LNCaP clone FGC (cell line): ENCODE measurements around the gene CRTC3.
A peak's percentile ranks its signal among the peaks of the same experiment; 100 is the strongest.

Experiments
- DNase-seq: peaks from one replicate; pipeline ENCODE4 v3.0.0-alpha.2; 2011; ENCODE audit warnings: low read depth
- H3K4me3 ChIP-seq: 2 replicates; pipeline ENCODE4 v1.5.1; 2011; ENCODE audit warnings: mild to moderate bottlenecking, low read depth, low read length, control low read depth
- CTCF ChIP-seq: IDR thresholded peaks from 2 replicates; pipeline ENCODE4 v1.5.1; 2012; ENCODE audit warnings: mild to moderate bottlenecking; ENCODE audit not compliant: control insufficient read depth, insufficient read depth; ENCODE audit errors: extremely low read depth

Gene CRTC3

DNA sequence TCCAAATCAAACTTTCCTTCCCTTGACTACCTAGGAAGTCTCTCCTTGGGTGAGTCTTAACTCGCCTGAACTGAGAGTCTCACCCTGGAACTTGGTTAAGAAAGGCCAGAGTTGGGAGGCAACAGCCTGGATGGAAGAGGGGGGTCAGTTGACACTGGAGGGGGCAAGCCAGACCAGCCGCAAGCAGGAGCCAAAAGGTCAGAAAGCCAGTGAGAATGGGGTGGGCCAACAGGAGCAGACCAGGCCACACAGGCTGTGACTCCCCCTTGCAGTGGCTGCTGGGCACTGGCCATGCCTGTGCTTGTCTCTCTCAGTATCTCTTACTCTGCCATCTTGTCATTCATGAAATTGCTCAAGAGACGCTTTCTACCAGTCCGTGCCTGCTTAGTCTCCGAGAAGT, 32.9 kb downstream of the CRTC3 start:
- H3K4me3 ChIP-seq, result no peak overlapping the region
- no peak for DNase-seq
- no peak for TF ChIP-seq CTCF

DNA sequence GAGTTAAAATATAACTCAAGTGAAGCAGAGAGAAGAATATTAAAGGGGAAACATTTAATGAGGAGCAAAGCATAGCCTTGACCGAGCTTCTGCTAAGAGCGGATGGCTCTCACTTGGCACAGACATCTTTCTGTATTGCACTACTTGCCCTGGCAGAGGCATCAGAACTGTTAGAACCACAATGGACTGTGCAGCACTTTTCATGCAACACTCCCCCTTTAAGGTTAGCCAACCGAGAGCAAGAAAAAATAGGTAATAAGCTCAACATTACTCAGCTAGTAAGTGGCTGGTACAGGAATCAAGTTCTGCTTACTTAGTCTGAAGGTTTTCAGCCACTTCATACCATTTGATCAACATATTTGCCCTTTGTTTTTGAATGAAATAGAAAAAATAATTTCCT, 33.7 kb downstream of the CRTC3 start:
- H3K4me3 ChIP-seq, result no peak overlapping the region
- DNase-seq, result no peak
- no peak for TF ChIP-seq CTCF

DNA sequence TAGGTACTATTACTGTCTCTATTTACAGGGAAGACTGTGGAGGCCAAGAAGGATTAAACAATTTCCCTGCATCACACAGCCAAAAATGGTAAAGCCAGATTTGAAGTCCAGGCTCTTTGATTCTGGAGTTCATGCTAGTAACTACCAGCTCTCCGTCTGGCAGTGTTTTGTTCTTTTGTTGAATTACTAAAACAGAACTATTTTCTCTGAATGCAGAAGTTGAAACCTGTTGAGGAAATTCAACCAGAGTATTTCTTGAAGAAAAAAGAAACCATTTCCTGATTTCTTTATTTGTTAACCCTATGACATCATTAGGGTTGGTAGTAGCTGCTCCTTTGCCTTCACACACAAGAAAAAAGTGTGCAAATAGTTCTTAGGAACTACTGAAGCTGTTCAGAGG, 34.3 kb downstream of the CRTC3 start:
- DNase-seq, result no peak
- TF ChIP-seq CTCF, result no peak
- no peak overlapping the region for H3K4me3 ChIP-seq

GRCh38 chr15:90564590-90564989, 34.9 kb downstream of the CRTC3 start:
- DNase-seq, result no peak
- no peak overlapping the region for H3K4me3 ChIP-seq
- TF ChIP-seq CTCF, result no peak

- no peak for DNase-seq
- no peak overlapping the region for H3K4me3 ChIP-seq
- TF ChIP-seq CTCF, result no peak
These were observed 36.1 kb downstream of the CRTC3 start for GRCh38 chr15:90565866-90566265.

DNA sequence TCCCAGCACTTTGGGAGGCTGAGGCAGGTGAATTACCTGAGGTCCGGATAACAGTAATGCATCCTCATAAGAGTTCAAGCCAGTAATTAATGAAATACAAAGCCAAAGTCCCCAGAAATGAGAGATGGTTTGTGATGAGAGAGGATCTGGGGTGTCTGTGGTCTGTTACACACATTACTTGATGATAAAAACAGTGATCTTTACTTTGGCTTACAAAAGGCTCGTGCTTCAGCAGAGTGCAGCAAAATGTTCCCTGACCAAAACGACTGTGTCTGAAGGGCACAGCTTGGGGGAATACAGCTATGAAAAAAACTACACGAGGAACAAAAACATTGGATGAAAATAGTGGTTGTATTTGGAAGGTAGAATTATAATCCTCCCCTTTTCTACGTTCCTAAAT, 40.9 kb downstream of the CRTC3 start:
- H3K4me3 ChIP-seq, result no peak overlapping the region
- DNase-seq, result no peak
- no peak for TF ChIP-seq CTCF

- no peak overlapping the region for H3K4me3 ChIP-seq
- peak; percentile 69 for DNase-seq
These were observed 41.4 kb downstream of the CRTC3 start for GRCh38 chr15:90571063-90571541.

More at GRCh38 chr15:90571063-90571541, 41.4 kb downstream of the CRTC3 start:
- no peak for TF ChIP-seq CTCF
